ENCODE results near the gene MGA. TPM values are rescaled to one million over a fixed set of nuclear protein-coding genes. Genes with fewer than 3 reads are reported as not detected.

MGA gene
- polyA plus RNA-seq, 2 of the 4 experiments (the other 2 are of a cell fraction): 4.5 to 13.8 TPM

- no peak for TF ChIP-seq RNF2 (IDR thresholded peaks at IDR 0.05; ENCODE audit: borderline replicate concordance, low read depth)
- TF ChIP-seq EHMT2 (IDR thresholded peaks at IDR 0.05; ENCODE audit: low read depth): no peak
- no peak for TF ChIP-seq MYC (IDR thresholded peaks at IDR 0.05; ENCODE audit: borderline replicate concordance, low read length)
- no peak for TF ChIP-seq KDM1A (IDR thresholded peaks at IDR 0.05; ENCODE audit: low read depth)
Measured at GRCh38 chr15:41820791-41821423, 160.7 kb downstream of the MGA start (continued).

- FAIRE-seq: no peak
- TF ChIP-seq HMGXB4 (CRISPR knock-in tag; IDR thresholded peaks at IDR 0.05; ENCODE audit: borderline replicate concordance) (no peak), KDM5A (IDR thresholded peaks at IDR 0.05) (no peak), FOSL2 (IDR thresholded peaks at IDR 0.05) (no peak), FOSL2 (CRISPR knock-in tag; IDR thresholded peaks at IDR 0.05) (no peak), CBX8 (IDR thresholded peaks at IDR 0.05) (no peak), HOXB5 (CRISPR knock-in tag; IDR thresholded peaks at IDR 0.05) (no peak), EHF (CRISPR knock-in tag; IDR thresholded peaks at IDR 0.05) (no peak), RCOR1 (IDR thresholded peaks at IDR 0.05; ENCODE audit: low read depth, low read length) (no peak), ATOH8 (CRISPR knock-in tag; IDR thresholded peaks at IDR 0.05; ENCODE audit: low read depth) (no peak), ZSCAN20 (CRISPR knock-in tag; IDR thresholded peaks at IDR 0.05) (no peak), ZFP36 (IDR thresholded peaks at IDR 0.05; ENCODE audit: borderline replicate concordance, partially characterized antibody) (no peak), CBX2 (IDR thresholded peaks at IDR 0.05; ENCODE audit: borderline replicate concordance, low read depth) (no peak), RFX5 (IDR thresholded peaks at IDR 0.05) (no peak), CHD2 (IDR thresholded peaks at IDR 0.05; ENCODE audit: low read length, partially characterized antibody) (no peak), NR3C1 (IDR thresholded peaks at IDR 0.05) (no peak), POLR2A (IDR thresholded peaks at IDR 0.05; ENCODE audit: low read length) (no peak)
- WGBS (ENCODE audit: missing lambda C conversion rate): 90% methylated on average over 1 of the region's 4 CpGs
- no peak overlapping the region for H3K27ac ChIP-seq
- no peak for DNase-seq (ENCODE audit: low read depth in 1 of 2, low spot score in 1 of 2)
- H3K4me3 ChIP-seq: no peak overlapping the region
- H3K4me1 ChIP-seq: no peaks in the 10 kb centered on the region
- no peak for ATAC-seq
- H3K4me2 ChIP-seq: no peak overlapping the region
- CTCF ChIA-PET: interaction anchor here (2.7 kb wide), 1 partner anchor 10 kb away, joined by 22 read pairs; no protein-coding TSS in a partner anchor
- H3K9me3 ChIP-seq: no peaks in the 10 kb centered on the region
- POLR2A ChIA-PET: no interaction called here
Measured at GRCh38 chr15:41821831-41822230, 161.6 kb downstream of the MGA start.

- CTCF ChIA-PET: interaction anchor here (1.5 to 3.5 kb wide), 2 partner anchors 11 to 219 kb away, joined by 3 to 16 read pairs; no protein-coding TSS in a partner anchor
Measured at GRCh38 chr15:41822471-41822870, 162.3 kb downstream of the MGA start.

More at GRCh38 chr15:41822471-41822870, 162.3 kb downstream of the MGA start:
- DNase-seq (ENCODE audit: low read depth in 1 of 2, low spot score in 1 of 2) (no peak), FAIRE-seq (no peak), ATAC-seq (no peak)
- POLR2A ChIA-PET: no interaction called here
- WGBS (ENCODE audit: missing lambda C conversion rate): 97% methylated on average over 6 of the region's 6 CpGs
- H3K4me2 ChIP-seq: no peak overlapping the region
- H3K4me3 ChIP-seq: no peak overlapping the region
- 0 out of 3 replicates have a peak, but pooled peaks cover 3% of the 10 kb centered on the region for H3K4me1 ChIP-seq
- H3K9me3 ChIP-seq: no peaks in the 10 kb centered on the region
- no peak overlapping the region for H3K27ac ChIP-seq
- TF ChIP-seq JUNB (IDR thresholded peaks at IDR 0.05) (no peak), BHLHE40 (IDR thresholded peaks at IDR 0.05; ENCODE audit: low read depth, low read length) (no peak), BCL3 (IDR thresholded peaks at IDR 0.05) (no peak), SREBF2 (IDR thresholded peaks at IDR 0.05) (no peak)

Small RNAs within 50 kb of the gene (small RNA-seq; reads per million reads assigned to genes)
- gene MIR626: 0 reads per million in 6 experiments

Other genes starting within 250 kb of the MGA start
- gene RTF1, start 243.3 kb upstream of the MGA start, polyA plus RNA-seq (2011; rRNA removed): 20.0 and 22.8 TPM in 2 replicates
- 21.1 to 22.8 TPM (median 21.5 TPM) in 3 replicates for gene RTF1, start 243.3 kb upstream of the MGA start, polyA plus RNA-seq (2017; fragmentation: RNase III; extraction: RNeasy Plus Mini Kit Qiagen cat#74134 plus additional on column Dnase treatment)
- gene ITPKA, start 166.5 kb upstream of the MGA start, polyA plus RNA-seq (2011; rRNA removed): 0.52 and 0.73 TPM in 2 replicates
- 1.1 to 1.5 TPM (median 1.3 TPM) in 3 replicates for gene ITPKA, start 166.5 kb upstream of the MGA start, polyA plus RNA-seq (2017; fragmentation: RNase III; extraction: RNeasy Plus Mini Kit Qiagen cat#74134 plus additional on column Dnase treatment)
- gene LTK, start 146.6 kb upstream of the MGA start, polyA plus RNA-seq (2011; rRNA removed): 0.09 and 0.10 TPM in 2 replicates
- 0.16 to 0.17 TPM (median 0.16 TPM) in 3 replicates for gene LTK, start 146.6 kb upstream of the MGA start, polyA plus RNA-seq (2017; fragmentation: RNase III; extraction: RNeasy Plus Mini Kit Qiagen cat#74134 plus additional on column Dnase treatment)
- gene RPAP1, start 116.1 kb upstream of the MGA start, polyA plus RNA-seq (2011; rRNA removed): 8.1 and 10.0 TPM in 2 replicates
- gene RPAP1, start 116.1 kb upstream of the MGA start, polyA plus RNA-seq (2017; fragmentation: RNase III; extraction: RNeasy Plus Mini Kit Qiagen cat#74134 plus additional on column Dnase treatment): 11.9 to 13.1 TPM (median 12.7 TPM) in 3 replicates
- 8.1 and 11.8 TPM in 2 replicates for gene TYRO3, start 101.2 kb upstream of the MGA start, polyA plus RNA-seq (2011; rRNA removed)
- gene TYRO3, start 101.2 kb upstream of the MGA start, polyA plus RNA-seq (2017; fragmentation: RNase III; extraction: RNeasy Plus Mini Kit Qiagen cat#74134 plus additional on column Dnase treatment): 7.2 to 7.9 TPM (median 7.6 TPM) in 3 replicates
- 2.5 and 4.3 TPM in 2 replicates for gene MAPKBP1, start 114.1 kb downstream of the MGA start, polyA plus RNA-seq (2011; rRNA removed)
- gene MAPKBP1, start 114.1 kb downstream of the MGA start, polyA plus RNA-seq (2017; fragmentation: RNase III; extraction: RNeasy Plus Mini Kit Qiagen cat#74134 plus additional on column Dnase treatment): 6.1 to 6.2 TPM (median 6.1 TPM) in 3 replicates
- gene JMJD7, start 167.7 kb downstream of the MGA start, polyA plus RNA-seq (2011; rRNA removed): 3.1 and 3.8 TPM in 2 replicates
- gene JMJD7, start 167.7 kb downstream of the MGA start, polyA plus RNA-seq (2017; fragmentation: RNase III; extraction: RNeasy Plus Mini Kit Qiagen cat#74134 plus additional on column Dnase treatment): 3.0 to 3.9 TPM (median 3.4 TPM) in 3 replicates
- 1.7 and 2.6 TPM in 2 replicates for gene PLA2G4B, start 178.4 kb downstream of the MGA start, polyA plus RNA-seq (2011; rRNA removed)
- 2.2 to 2.7 TPM (median 2.2 TPM) in 3 replicates for gene PLA2G4B, start 178.4 kb downstream of the MGA start, polyA plus RNA-seq (2017; fragmentation: RNase III; extraction: RNeasy Plus Mini Kit Qiagen cat#74134 plus additional on column Dnase treatment)
- 0.05 and 0.08 TPM in 2 replicates for gene SPTBN5, start 233.6 kb downstream of the MGA start, polyA plus RNA-seq (2011; rRNA removed)
- gene SPTBN5, start 233.6 kb downstream of the MGA start, polyA plus RNA-seq (2017; fragmentation: RNase III; extraction: RNeasy Plus Mini Kit Qiagen cat#74134 plus additional on column Dnase treatment): 0.17 to 0.24 TPM (median 0.22 TPM) in 3 replicates